OCI-LY7 (cell line): ENCODE results near the gene PDCD6IP. TPM values are rescaled to one million over a fixed set of nuclear protein-coding genes. Genes with fewer than 3 reads are reported as not detected.

ENCODE experiments used
- BruUV-seq: library from RNA; stranded (reverse); fragments of 400-500 nt; replicated peaks from 2 replicates; lab custom pipeline; 2021; lab: Mats Ljungman, UMichigan
- CTCF ChIA-PET: fragments of 300-600 bp; sonication (Branson Sonifier 250); formaldehyde crosslinking; loops from one replicate; lab custom pipeline; 2022; ENCODE audit warnings: antibody characterized with exemption; ENCODE audit not compliant: unreplicated experiment; lab: Charles Lee
- POLR2A ChIA-PET: fragments of 300-600 bp; sonication (Branson Sonifier 250); formaldehyde crosslinking; loops from one replicate; lab custom pipeline; 2022; ENCODE audit warnings: antibody characterized with exemption; lab: Charles Lee
- DNase-seq: peaks from one replicate; pipeline ENCODE4 v3.0.0-alpha.2; 2015; ENCODE audit warnings: low spot score
- H2AFZ ChIP-seq: fragments of 200-600 bp; sonication (generic), shearing (Covaris generic); 2 replicates; pipeline ENCODE4 v1.6.1; 2014; ENCODE audit warnings: mild to moderate bottlenecking, antibody characterized with exemption, low read length, moderate library complexity
- H3K27ac ChIP-seq: fragments of 200-600 bp; sonication (generic); 2 replicates; pipeline ENCODE4 v1.5.1; 2014; ENCODE audit warnings: mixed run types, low read depth, mild to moderate bottlenecking, moderate library complexity, low read length, inconsistent platforms; ENCODE audit not compliant: poor library complexity, severe bottlenecking
- H3K36me3 ChIP-seq: fragments of 200-600 bp; sonication (generic); 2 replicates; pipeline ENCODE4 v1.6.1; 2014; ENCODE audit warnings: mild to moderate bottlenecking, antibody characterized with exemption, low read length, moderate library complexity, mixed read lengths; ENCODE audit not compliant: insufficient read depth
- H3K4me1 ChIP-seq: fragments of 200-600 bp; sonication (generic); 2 replicates; pipeline ENCODE4 v1.5.1; 2014; ENCODE audit warnings: mild to moderate bottlenecking, low read length; ENCODE audit not compliant: insufficient read depth, poor library complexity, severe bottlenecking
- H3K4me2 ChIP-seq: fragments of 200-600 bp; sonication (generic); 2 replicates; pipeline ENCODE4 v1.6.1; 2014; ENCODE audit warnings: mild to moderate bottlenecking, low read length
- H3K4me3 ChIP-seq: fragments of 200-600 bp; sonication (generic); 2 replicates; pipeline ENCODE4 v1.5.1; 2014; ENCODE audit warnings: mild to moderate bottlenecking, low read depth, low read length; ENCODE audit not compliant: poor library complexity, severe bottlenecking
- H3K79me2 ChIP-seq: fragments of 200-600 bp; sonication (generic); 2 replicates; pipeline ENCODE4 v1.6.1; 2016; ENCODE audit warnings: low read depth, mild to moderate bottlenecking, low read length, moderate library complexity, mixed read lengths; ENCODE audit not compliant: insufficient read depth
- H3K9me2 ChIP-seq: fragments of 200-600 bp; sonication (generic); 2 replicates; pipeline ENCODE4 v1.6.1; 2016; ENCODE audit warnings: mild to moderate bottlenecking, low read length, mixed read lengths; ENCODE audit not compliant: insufficient read depth
- H3K9me3 ChIP-seq: fragments of 200-600 bp; sonication (generic); 2 replicates; pipeline ENCODE4 v1.6.1; 2014; ENCODE audit warnings: mild to moderate bottlenecking, mixed run types, low read length, mixed read lengths
- H4K20me1 ChIP-seq: fragments of 200-600 bp; sonication (generic); 2 replicates; pipeline ENCODE4 v1.6.1; 2014; ENCODE audit warnings: mild to moderate bottlenecking, antibody characterized with exemption, low read length, moderate library complexity, mixed read lengths; ENCODE audit not compliant: insufficient read depth
- CTCF ChIP-seq: fragments of 200-600 bp; sonication (generic); conservative IDR thresholded peaks from 2 replicates; pipeline ENCODE4 v1.5.1; 2014; ENCODE audit warnings: mild to moderate bottlenecking, antibody characterized with exemption, low read length, moderate library complexity, mixed read lengths
- EZH2phosphoT487 ChIP-seq: fragments of 200-600 bp; sonication (generic); IDR thresholded peaks from 2 replicates; pipeline ENCODE4 v1.6.1; 2018; ENCODE audit warnings: low read depth, borderline replicate concordance, mild to moderate bottlenecking, mixed run types, antibody characterized with exemption, low read length, moderate library complexity, mixed read lengths
- intact Hi-C: fragments of 100-400 bp; cut with micrococcal nuclease; formaldehyde crosslinking; loops from one replicate; pipeline ENCODE4 v1.10.0; 2022; ENCODE audit not compliant: unreplicated experiment
- total RNA-seq, 2 experiments: library from RNA; depleted of rRNA in 1 of 2; stranded (reverse); fragments of >200 nt in 1 of 2; shearing (Covaris generic) in 1 of 2; gene quantifications; 2 replicates each; pipeline ENCODE4 v1.2.3, GENCODE V29; 2014 to 2022

PDCD6IP gene
- total RNA-seq, 2 experiments from 2014 or later = 75.5 to 216 TPM

GRCh38 chr3:33885496-33885895 is 87.1 kb downstream of the PDCD6IP start:
- no peaks in the 10 kb centered on the region for H3K9me3 ChIP-seq
- H3K36me3 ChIP-seq = no peaks in the 10 kb centered on the region
- no peak overlapping the region for H2AFZ ChIP-seq
- no peak for DNase-seq
- no TSS peak for BruUV-seq
- POLR2A ChIA-PET = interaction anchor here (0.5 kb wide), 1 partner anchor 227 kb away, joined by 4 read pairs; no protein-coding TSS in a partner anchor
- no peaks in the 10 kb centered on the region for H3K9me2 ChIP-seq
- intact Hi-C loops = loop anchor here (10.0 kb wide), 2 partner anchors 129 to 389 kb away; no protein-coding TSS in a partner anchor
- no peak overlapping the region for H3K4me3 ChIP-seq
- H3K4me1 ChIP-seq = no peaks in the 10 kb centered on the region
- H3K4me2 ChIP-seq = no peak overlapping the region
- H3K27ac ChIP-seq = no peak overlapping the region
- CTCF ChIA-PET = no interaction called here
- H4K20me1 ChIP-seq = no peaks in the 10 kb centered on the region
- TF ChIP-seq CTCF (no peak), EZH2phosphoT487 (no peak)
- H3K79me2 ChIP-seq = no peaks in the 10 kb centered on the region

- Histone ChIP-seq H4K20me1 (no peaks in the 10 kb centered on the region), H3K27ac (no peak overlapping the region), H3K9me2 (no peaks in the 10 kb centered on the region), H3K9me3 (no peaks in the 10 kb centered on the region), H3K4me1 (no peaks in the 10 kb centered on the region), H2AFZ (no peak overlapping the region), H3K36me3 (no peaks in the 10 kb centered on the region), H3K79me2 (no peaks in the 10 kb centered on the region), H3K4me2 (no peak overlapping the region), H3K4me3 (no peak overlapping the region)
- intact Hi-C loops = loop anchor here (10.0 kb wide), 2 partner anchors 129 to 389 kb away; no protein-coding TSS in a partner anchor
- DNase-seq = no peak
- TF ChIP-seq CTCF (no peak), EZH2phosphoT487 (no peak)
- BruUV-seq = no TSS peak
- ChIA-PET CTCF (no interaction called here), POLR2A (no interaction called here)
Measured at GRCh38 chr3:33886015-33886414, 87.6 kb downstream of the PDCD6IP start.

GRCh38 chr3:33887478-33887877 is 89.0 kb downstream of the PDCD6IP start:
- H3K79me2 ChIP-seq = no peaks in the 10 kb centered on the region
- no peaks in the 10 kb centered on the region for H3K9me3 ChIP-seq
- TF ChIP-seq EZH2phosphoT487 = no peak
- no peak for TF ChIP-seq CTCF
- no peaks in the 10 kb centered on the region for H3K4me1 ChIP-seq
- no peak overlapping the region for H3K4me2 ChIP-seq
- no TSS peak for BruUV-seq
- no peak for DNase-seq
- H2AFZ ChIP-seq = no peak overlapping the region
- H3K27ac ChIP-seq = no peak overlapping the region
- POLR2A ChIA-PET = no interaction called here
- no peaks in the 10 kb centered on the region for H3K36me3 ChIP-seq
- H4K20me1 ChIP-seq = no peaks in the 10 kb centered on the region
- intact Hi-C loops = loop anchor here (10.0 kb wide), 2 partner anchors 127 to 387 kb away; no protein-coding TSS in a partner anchor
- CTCF ChIA-PET = no interaction called here
- H3K9me2 ChIP-seq = no peaks in the 10 kb centered on the region
- no peak overlapping the region for H3K4me3 ChIP-seq
